CD4-positive, alpha-beta memory T cell (primary cell): Measurements from ENCODE around the gene BCR. TPM values are rescaled to one million over a fixed set of nuclear protein-coding genes. Genes with fewer than 3 reads are reported as not detected.

Experiments
- CTCF ChIA-PET: fragments of 350-600 bp; sonication (Branson Sonifier 250); formaldehyde crosslinking; loops from one replicate; lab custom pipeline; 2021; ENCODE audit warnings: inconsistent platforms; ENCODE audit not compliant: partially characterized antibody; lab: Charles Lee
- POLR2A ChIA-PET: fragments of 350-600 bp; sonication (Branson Sonifier 250); formaldehyde crosslinking; loops from one replicate; lab custom pipeline; 2021; ENCODE audit not compliant: partially characterized antibody; lab: Charles Lee
- DNase-seq, 5 donors: peaks; one replicate each; pipeline versions ENCODE4 v3.0.0 to v3.0.0-alpha.2; 2020 to 2022; ENCODE audit warnings: mixed read lengths in 1 of 5
- H3K27ac ChIP-seq: one replicate; pipeline ENCODE4 v1.7.0; 2013; ENCODE audit warnings: low read depth, low read length
- H3K27me3 ChIP-seq: 2 replicates; pipeline ENCODE4 v1.7.0; 2013; ENCODE audit warnings: mild to moderate bottlenecking, low read length, moderate library complexity; ENCODE audit not compliant: insufficient read depth
- H3K36me3 ChIP-seq: 2 replicates; pipeline ENCODE4 v1.7.0; 2013; ENCODE audit warnings: mild to moderate bottlenecking, low read length, moderate library complexity; ENCODE audit not compliant: insufficient read depth
- H3K4me1 ChIP-seq: 2 replicates; pipeline ENCODE4 v1.7.0; 2013; ENCODE audit warnings: mild to moderate bottlenecking, low read length, moderate library complexity; ENCODE audit not compliant: insufficient read depth
- H3K4me3 ChIP-seq, 2 donors: one replicate each; pipeline ENCODE4 v1.7.0; 2013; ENCODE audit warnings: low read length in 2 of 2, mild to moderate bottlenecking in 1 of 2
- H3K9me3 ChIP-seq, 2 donors: one replicate each; pipeline ENCODE4 v1.7.0; 2013; ENCODE audit warnings: low read length in 2 of 2, control low read depth in 1 of 2; ENCODE audit not compliant: control insufficient read depth in 1 of 2
- H3K27ac Mint-ChIP-seq, 7 donors: one replicate each; pipeline ENCODE4 v1.8.0; 2020 to 2021; ENCODE audit warnings: mixed read lengths in 7 of 7, mild to moderate bottlenecking in 6 of 7, inconsistent platforms in 3 of 7, moderate library complexity in 3 of 7
- H3K27me3 Mint-ChIP-seq, 2 donors: one replicate each; pipeline ENCODE4 v1.8.0; 2020 to 2021; ENCODE audit warnings: mixed read lengths in 2 of 2
- H3K36me3 Mint-ChIP-seq, 2 donors: one replicate each; pipeline ENCODE4 v1.8.0; 2020 to 2021; ENCODE audit warnings: mixed read lengths in 2 of 2, inconsistent platforms in 1 of 2, mild to moderate bottlenecking in 1 of 2
- H3K4me1 Mint-ChIP-seq, 4 donors: one replicate each; pipeline ENCODE4 v1.8.0; 2020 to 2021; ENCODE audit warnings: mixed read lengths in 4 of 4, mild to moderate bottlenecking in 1 of 4
- H3K4me3 Mint-ChIP-seq, 8 donors: one replicate each; pipeline ENCODE4 v1.8.0; 2020 to 2021; ENCODE audit warnings: mixed read lengths in 8 of 8, mild to moderate bottlenecking in 7 of 8, moderate library complexity in 6 of 8, inconsistent platforms in 3 of 8
- H3K9me3 Mint-ChIP-seq, 8 donors: one replicate each; pipeline ENCODE4 v1.8.0; 2020 to 2021; ENCODE audit warnings: mixed read lengths in 8 of 8, mild to moderate bottlenecking in 5 of 8, inconsistent platforms in 3 of 8, moderate library complexity in 1 of 8
- intact Hi-C: fragments of 100-400 bp; cut with micrococcal nuclease; formaldehyde crosslinking; loops from one replicate; pipeline ENCODE4 v1.15.1; 2023
- polyA plus RNA-seq, 2 donors: library from polyadenylated mRNA; unstranded; fragments of 300-500 nt; fragmentation: Illumina TruSeq; gene quantifications; one replicate each; pipeline ENCODE4 v1.2.3, GENCODE V29; 2021
- total RNA-seq, 2 experiments: library from RNA; stranded (reverse); gene quantifications; one replicate each; pipeline ENCODE4 v1.2.3, GENCODE V29; 2021

BCR gene
- total and polyA plus RNA-seq, 4 experiments from 2014 or later: 3.3 to 75.6 (median 51.2) TPM

DNA sequence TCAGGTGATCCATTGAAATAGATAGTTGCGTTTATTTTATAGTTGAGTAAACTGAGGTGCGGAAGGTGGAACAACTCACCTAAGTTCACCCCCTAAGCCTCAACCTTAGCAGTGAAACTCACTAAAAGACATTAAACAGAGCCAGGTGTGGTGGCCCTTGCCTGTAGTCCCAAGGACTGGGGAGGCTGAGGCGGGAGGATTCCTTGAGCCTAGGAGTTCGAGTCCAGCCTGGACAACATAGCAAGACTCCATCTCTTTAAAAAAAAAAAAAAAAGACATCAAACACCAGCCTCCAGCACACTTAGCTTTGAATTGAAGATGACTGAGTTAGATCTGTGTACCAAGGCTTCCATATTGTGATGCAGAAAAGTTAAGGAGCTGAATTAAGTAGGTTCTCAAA lies 35.9 kb upstream of the BCR start:
- Mint-ChIP-seq H3K27me3 (no peaks in the 10 kb centered on the region), H3K27ac (peak overlapping the region; percentile 96 to 99 (median 98)), H3K36me3 (peaks cover 0 to 2% of the 10 kb centered on the region in 2 donors), H3K4me3 (peak overlapping the region; percentile 80 to 90 (median 83)), H3K4me1 (peaks cover 30 to 62% (median 46%) of the 10 kb centered on the region in 4 donors), H3K9me3 (no peaks in the 10 kb centered on the region)
- POLR2A ChIA-PET: interaction anchor here (0.8 to 2.7 kb wide), 8 partner anchors 9 to 324 kb away, joined by 3 to 15 read pairs (median 6); partner anchors contain the start of genes BCR and GNAZ
- H3K36me3 ChIP-seq: no peaks in the 10 kb centered on the region
- H3K4me3 ChIP-seq: peak overlapping the region in 1 of 2 donors; percentile 38
- DNase-seq: peak in 1 of 5 donors; percentile 9
- peaks cover 56% of the 10 kb centered on the region for H3K4me1 ChIP-seq
- H3K27me3 ChIP-seq: no peaks in the 10 kb centered on the region
- CTCF ChIA-PET: interaction anchor here (0.7 to 2.3 kb wide), 12 partner anchors 9 to 335 kb away, joined by 3 to 13 read pairs (median 5); partner anchors contain the start of gene BCR
- H3K9me3 ChIP-seq: no peaks in the 10 kb centered on the region
- intact Hi-C loops: loop anchor here (2.0 to 10.0 kb wide), 2 partner anchors 74 to 1410 kb away; partner anchors contain the start of genes GNAZ, GUCD1 and SNRPD3
- peak overlapping the region; percentile 73 for H3K27ac ChIP-seq

DNA sequence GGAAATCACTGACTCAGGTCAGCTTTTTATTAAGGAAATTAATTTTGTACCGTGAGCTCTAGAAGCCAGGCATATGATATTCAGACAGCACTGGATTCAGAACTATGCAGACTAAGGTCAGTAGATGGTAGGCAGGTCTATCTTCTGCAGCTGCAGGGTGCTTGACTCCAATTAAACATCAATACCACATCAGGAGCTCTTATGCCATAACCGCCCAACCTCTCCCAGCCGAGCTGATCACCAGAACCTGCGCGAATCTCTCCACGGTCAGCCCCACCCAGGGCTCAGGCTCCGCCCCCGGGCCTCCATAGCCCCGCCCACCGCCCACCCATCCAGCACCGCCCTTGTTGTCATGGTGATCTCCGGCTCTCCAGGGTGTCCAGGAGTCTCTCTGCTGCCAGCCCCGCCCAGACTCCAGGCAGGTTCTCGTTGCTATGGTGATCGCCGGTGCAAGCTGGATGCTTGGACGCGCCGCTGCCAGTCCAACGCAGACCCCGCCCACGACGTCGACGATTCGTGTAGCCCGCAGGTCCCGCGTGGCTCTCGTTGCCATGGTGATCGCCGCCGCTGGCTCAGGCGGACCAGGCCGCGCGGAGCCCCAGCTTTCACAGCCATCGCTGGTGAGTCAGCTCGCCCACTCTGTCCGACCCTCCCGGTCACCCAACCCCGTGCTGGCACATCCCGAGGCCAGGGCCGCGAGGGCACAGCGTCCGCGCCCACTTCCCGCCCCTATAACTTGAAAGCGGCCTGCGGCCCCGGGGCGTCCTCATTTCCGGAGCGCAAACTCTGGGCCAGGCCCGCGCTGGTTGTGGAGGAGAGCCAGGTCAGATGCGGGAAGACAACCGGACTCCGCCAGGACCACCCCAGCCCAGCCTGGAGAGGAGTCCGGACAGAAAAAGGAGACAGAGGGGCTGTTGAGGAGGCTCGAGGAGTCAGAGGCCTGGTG lies 35.1 kb upstream of the BCR start, which contains the start of gene RAB36:
Gene RAB36, plus strand, starts transcription at position 546 of the 946 bp plus-strand sequence. CDS start 1,140 bp downstream, outside the sequence.
- ChIA-PET POLR2A (interaction anchor here (0.6 to 2.7 kb wide), 9 partner anchors 7 to 325 kb away, joined by 3 to 15 read pairs (median 6); partner anchors contain the start of gene BCR), CTCF (interaction anchor here (0.6 to 2.3 kb wide), 13 partner anchors 8 to 569 kb away, joined by 3 to 13 read pairs (median 5); partner anchors contain the start of gene BCR)
- peaks cover 0 to 2% of the 10 kb centered on the region in 2 donors for H3K36me3 Mint-ChIP-seq
- no peaks in the 10 kb centered on the region for H3K9me3 ChIP-seq
- peak; percentile 91 to 98 (median 93) for DNase-seq
- peaks cover 52% of the 10 kb centered on the region for H3K4me1 ChIP-seq
- peak within 1 kb of the TSS; percentile 96 to 99 (median 98) for H3K27ac Mint-ChIP-seq
- H3K4me3 ChIP-seq: peak within 1 kb of the TSS in 1 of 2 donors; percentile 38
- no peaks in the 10 kb centered on the region for H3K36me3 ChIP-seq
- H3K9me3 Mint-ChIP-seq: no peaks in the 10 kb centered on the region
- peak within 1 kb of the TSS; percentile 80 to 90 (median 83) for H3K4me3 Mint-ChIP-seq
- no peaks in the 10 kb centered on the region for H3K27me3 ChIP-seq
- intact Hi-C loops: loop anchor here (2.0 to 10.0 kb wide), 2 partner anchors 74 to 1410 kb away; partner anchors contain the start of genes GNAZ, GUCD1 and SNRPD3
- H3K27ac ChIP-seq: peak within 1 kb of the TSS; percentile 73
- H3K4me1 Mint-ChIP-seq: peaks cover 29 to 64% (median 45%) of the 10 kb centered on the region in 4 donors
- no peaks in the 10 kb centered on the region for H3K27me3 Mint-ChIP-seq

DNA sequence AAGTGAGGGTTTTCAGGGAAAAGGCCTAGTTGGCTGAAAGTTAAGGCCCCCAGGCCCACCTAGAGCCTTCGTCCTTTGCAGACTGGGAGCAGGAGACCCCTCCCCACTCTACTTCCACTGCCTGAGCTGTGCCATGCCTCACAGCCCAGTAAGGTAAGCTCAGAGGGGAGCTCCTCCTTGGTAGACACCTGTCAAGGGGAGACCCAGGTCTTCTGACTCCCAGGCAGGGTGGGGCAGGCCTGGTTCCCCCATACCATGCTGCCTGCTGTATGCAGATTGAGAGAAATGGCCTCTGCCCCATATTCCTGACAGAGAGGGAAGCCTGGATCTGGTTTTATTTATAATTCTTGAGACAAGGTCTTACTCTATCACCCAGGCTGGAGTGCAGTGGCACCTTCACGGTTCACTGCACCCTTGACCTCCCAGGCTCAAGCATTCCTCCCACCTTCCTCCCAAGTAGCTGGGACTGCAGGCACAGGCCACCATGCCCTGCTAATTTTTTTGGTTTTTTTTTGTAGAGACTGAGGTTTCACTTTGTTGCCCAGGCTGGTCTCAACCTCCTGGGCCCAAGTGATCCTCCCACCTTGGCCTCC lies 34.3 kb upstream of the BCR start:
- DNase-seq: peak in 1 of 5 donors; percentile 43

DNA sequence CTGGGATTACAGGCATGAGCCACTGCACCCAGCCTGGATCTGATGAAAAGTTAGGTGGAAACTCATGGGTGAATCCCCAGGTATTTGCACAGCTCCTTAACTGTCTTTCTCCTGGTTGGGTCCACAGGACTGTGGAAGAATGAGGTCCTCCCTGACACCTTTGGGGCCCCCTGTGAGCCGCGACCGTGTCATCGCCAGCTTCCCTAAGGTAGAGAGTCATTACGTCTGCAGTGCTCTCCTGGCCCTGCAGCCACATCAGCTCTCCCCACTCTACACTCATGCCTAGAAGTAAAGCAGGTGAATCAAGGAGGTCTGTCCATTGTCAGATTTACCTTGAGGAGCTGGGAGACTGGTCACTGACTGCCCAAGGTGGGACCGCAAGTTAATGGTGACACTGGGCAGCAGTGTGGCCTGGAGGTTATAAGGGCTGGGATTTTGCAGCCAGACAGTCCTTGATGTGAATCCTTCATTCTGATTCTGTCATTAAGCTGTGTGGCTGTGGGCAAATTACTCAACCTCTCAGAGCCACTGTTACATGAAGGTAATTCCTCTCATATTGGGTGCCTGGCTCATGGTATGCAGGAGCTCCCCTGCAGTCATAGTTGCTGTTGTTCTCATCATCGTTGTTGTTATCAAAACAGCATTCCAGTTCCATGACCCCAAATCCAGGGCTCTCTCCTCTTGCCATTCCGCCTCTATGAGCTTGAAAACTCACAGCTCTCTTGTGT lies 33.7 kb upstream of the BCR start:
- intact Hi-C loops: loop anchor here (10.0 kb wide), 1 partner anchor 1408 kb away; the partner anchor contains the start of genes GUCD1 and SNRPD3
- POLR2A ChIA-PET: interaction anchor here (2.1 kb wide), 1 partner anchor 9 kb away, joined by 10 read pairs; no protein-coding TSS in a partner anchor
- H3K4me3 ChIP-seq: no peak overlapping the region

More for the DNA sequence above, 34.3 kb upstream of the BCR start:
- no peaks in the 10 kb centered on the region for H3K9me3 ChIP-seq
- H3K27me3 ChIP-seq: no peaks in the 10 kb centered on the region
- peak overlapping the region; percentile 73 for H3K27ac ChIP-seq
- peak overlapping the region; percentile 96 to 99 (median 98) for H3K27ac Mint-ChIP-seq
- H3K36me3 Mint-ChIP-seq: peaks cover 0 to 2% of the 10 kb centered on the region in 2 donors
- H3K4me1 ChIP-seq: peaks cover 45% of the 10 kb centered on the region
- H3K4me3 ChIP-seq: no peak overlapping the region
- peaks cover 27 to 61% (median 40%) of the 10 kb centered on the region in 4 donors for H3K4me1 Mint-ChIP-seq
- POLR2A ChIA-PET: interaction anchor here (0.6 to 2.7 kb wide), 4 partner anchors 8 to 97 kb away, joined by 4 to 15 read pairs (median 12); partner anchors contain the start of gene BCR
- no peaks in the 10 kb centered on the region for H3K27me3 Mint-ChIP-seq
- H3K9me3 Mint-ChIP-seq: no peaks in the 10 kb centered on the region
- CTCF ChIA-PET: interaction anchor here (1.4 to 2.3 kb wide), 3 partner anchors 18 to 33 kb away, joined by 5 to 9 read pairs (median 7); no protein-coding TSS in a partner anchor
- intact Hi-C loops: loop anchor here (2.0 to 10.0 kb wide), 2 partner anchors 75 to 1409 kb away; partner anchors contain the start of genes GNAZ, GUCD1 and SNRPD3
- H3K36me3 ChIP-seq: no peaks in the 10 kb centered on the region
- peak overlapping the region in 4 of 8 donors; percentile 42 to 90 (median 81) for H3K4me3 Mint-ChIP-seq

DNA sequence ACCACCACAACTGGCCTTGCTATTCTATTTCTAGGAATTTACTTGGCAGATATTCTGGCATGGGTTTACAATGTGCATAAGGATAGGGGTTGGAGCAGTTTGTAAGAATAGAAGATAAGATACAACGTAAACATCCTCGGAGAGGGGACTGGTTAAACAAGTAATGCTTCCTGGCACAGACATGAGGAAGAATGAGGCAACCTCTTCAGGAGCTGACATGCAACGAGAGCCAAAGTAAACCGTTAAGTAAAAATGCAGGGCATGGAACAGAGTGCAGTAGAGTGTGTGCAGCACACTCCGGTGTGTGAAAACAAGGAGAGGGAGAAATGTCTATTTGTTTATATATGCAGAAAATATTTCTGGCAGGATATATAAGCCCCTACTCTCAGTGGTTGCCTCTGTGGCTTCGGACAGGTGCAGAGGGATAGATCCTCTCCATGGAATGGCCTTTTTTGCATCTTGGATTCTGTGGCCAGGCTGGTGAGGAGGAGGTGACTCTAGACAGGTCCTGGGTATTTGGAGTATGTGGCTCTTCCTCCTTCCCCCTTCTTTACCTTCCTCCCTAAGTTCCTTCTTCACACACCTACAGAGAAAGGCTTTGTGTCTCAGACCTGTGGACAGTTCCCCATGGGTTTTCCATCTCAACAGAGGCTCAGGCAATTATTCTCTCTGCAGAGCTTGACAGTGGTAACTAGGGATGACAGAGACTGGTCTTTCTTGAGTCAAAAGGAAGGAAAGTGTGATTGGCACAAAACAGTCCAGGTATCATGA lies 32.5 kb upstream of the BCR start:
- Histone ChIP-seq H3K4me1 (peaks cover 28% of the 10 kb centered on the region), H3K36me3 (no peaks in the 10 kb centered on the region), H3K27me3 (no peaks in the 10 kb centered on the region), H3K27ac (no peak overlapping the region), H3K9me3 (no peaks in the 10 kb centered on the region), H3K4me3 (no peak overlapping the region)
- intact Hi-C loops: loop anchor here (10.0 kb wide), 1 partner anchor 1407 kb away; the partner anchor contains the start of genes GUCD1 and SNRPD3
- H3K9me3 Mint-ChIP-seq: no peaks in the 10 kb centered on the region
- POLR2A ChIA-PET: interaction anchor here (1.5 to 2.1 kb wide), 2 partner anchors 10 kb away, joined by 4 to 10 read pairs; no protein-coding TSS in a partner anchor
- H3K36me3 Mint-ChIP-seq: peaks cover 0 to 2% of the 10 kb centered on the region in 2 donors
- no peak overlapping the region for H3K4me3 Mint-ChIP-seq
- CTCF ChIA-PET: interaction anchor here (1.3 to 1.8 kb wide), 4 partner anchors 10 to 30 kb away, joined by 3 to 6 read pairs (median 4); no protein-coding TSS in a partner anchor
- no peak for DNase-seq
- H3K27me3 Mint-ChIP-seq: no peaks in the 10 kb centered on the region
- peak overlapping the region; percentile 16 to 98 (median 83) for H3K27ac Mint-ChIP-seq
- H3K4me1 Mint-ChIP-seq: peaks cover 17 to 49% (median 28%) of the 10 kb centered on the region in 4 donors

More for the DNA sequence above, 33.7 kb upstream of the BCR start:
- no peak for DNase-seq
- Histone ChIP-seq H3K9me3 (no peaks in the 10 kb centered on the region), H3K27me3 (no peaks in the 10 kb centered on the region), H3K4me1 (peaks cover 38% of the 10 kb centered on the region), H3K36me3 (no peaks in the 10 kb centered on the region), H3K27ac (no peak overlapping the region)
- Mint-ChIP-seq H3K4me3 (peak overlapping the region in 1 of 8 donors; percentile 59), H3K27ac (peak overlapping the region; percentile 96 to 99 (median 98)), H3K4me1 (peaks cover 23 to 57% (median 35%) of the 10 kb centered on the region in 4 donors), H3K9me3 (no peaks in the 10 kb centered on the region), H3K36me3 (peaks cover 0 to 2% of the 10 kb centered on the region in 2 donors), H3K27me3 (no peaks in the 10 kb centered on the region)
- CTCF ChIA-PET: interaction anchor here (0.9 to 1.4 kb wide), 2 partner anchors 28 to 31 kb away, joined by 3 to 7 read pairs; no protein-coding TSS in a partner anchor
